Esophagus muscularis mucosa (tissue), 3 donors: ENCODE results near the gene HDAC4.

ENCODE experiments used
- CTCF ChIP-seq, 3 experiments: fragments of 200-600 bp in 2 of 3; fragments of 450-650 bp in 1 of 3; sonication (generic) in 2 of 3; IDR thresholded peaks; one replicate each; pipeline ENCODE4 v1.5.1; 2017 to 2019; ENCODE audit warnings: antibody characterized with exemption in 3 of 3, mild to moderate bottlenecking in 2 of 3, moderate library complexity in 1 of 3
- EP300 ChIP-seq: sonication (generic); formaldehyde crosslinking; IDR thresholded peaks from one replicate; pipeline ENCODE4 v1.6.1; 2017; ENCODE audit warnings: antibody characterized with exemption

- TF ChIP-seq CTCF (IDR thresholded peaks at IDR 0.05) (no peak), EP300 (no peak)
These were observed 194.8 kb downstream of the HDAC4 start for GRCh38 chr2:239206042-239206441.
